Hepatocyte (in vitro differentiated cells): ENCODE data around the gene PPP1R13L. TPM values are rescaled to one million over a fixed set of nuclear protein-coding genes. Genes with fewer than 3 reads are reported as not detected.
A peak's percentile ranks its signal among the peaks of the same experiment; 100 is the strongest.

ENCODE experiments used
- DNase-seq: peaks from one replicate; pipeline ENCODE4 v3.0.0-alpha.2; 2016; ENCODE audit warnings: low spot score
- H2AFZ ChIP-seq: fragments of 200-600 bp; sonication (generic); 2 replicates; pipeline ENCODE4 v1.6.0; 2016; ENCODE audit warnings: antibody characterized with exemption, mild to moderate bottlenecking
- H3K27ac ChIP-seq: fragments of 200-600 bp; sonication (generic); 2 replicates; pipeline ENCODE4 v1.5.1; 2016; ENCODE audit warnings: mild to moderate bottlenecking
- H3K27me3 ChIP-seq: fragments of 200-600 bp; sonication (generic); 2 replicates; pipeline ENCODE4 v1.6.1; 2016
- H3K36me3 ChIP-seq: fragments of 200-600 bp; sonication (generic); replicated peaks from 2 replicates; pipeline ENCODE4 v1.5.1; 2016; ENCODE audit warnings: low read depth; ENCODE audit not compliant: insufficient read depth
- H3K4me1 ChIP-seq: fragments of 200-600 bp; sonication (generic); 2 replicates; pipeline ENCODE4 v1.5.1; 2016; ENCODE audit warnings: mild to moderate bottlenecking, moderate library complexity; ENCODE audit not compliant: insufficient read depth
- H3K4me2 ChIP-seq: fragments of 200-600 bp; sonication (generic); 2 replicates; pipeline ENCODE4 v1.6.0; 2016
- H3K4me3 ChIP-seq: fragments of 200-600 bp; sonication (generic); 2 replicates; pipeline ENCODE4 v1.5.1; 2016; ENCODE audit warnings: mild to moderate bottlenecking
- H3K79me2 ChIP-seq: fragments of 200-600 bp; sonication (generic); 2 replicates; pipeline ENCODE4 v1.6.0; 2017; ENCODE audit warnings: mild to moderate bottlenecking
- H3K9me2 ChIP-seq: fragments of 200-600 bp; sonication (generic); replicated peaks from 2 replicates; pipeline ENCODE4 v1.6.0; 2017; ENCODE audit warnings: mild to moderate bottlenecking; ENCODE audit not compliant: insufficient read depth
- H3K9me3 ChIP-seq: fragments of 200-600 bp; sonication (generic); 2 replicates; pipeline ENCODE4 v1.5.1; 2016; ENCODE audit warnings: low read depth, mild to moderate bottlenecking
- H4K20me1 ChIP-seq: fragments of 200-600 bp; sonication (generic); 2 replicates; pipeline ENCODE4 v1.6.0; 2016; ENCODE audit warnings: mild to moderate bottlenecking; ENCODE audit not compliant: insufficient read depth, poor library complexity, severe bottlenecking
- CTCF ChIP-seq: fragments of 200-600 bp; sonication (generic); IDR thresholded peaks from 2 replicates; pipeline ENCODE4 v1.5.1; 2016; ENCODE audit warnings: antibody characterized with exemption, mild to moderate bottlenecking; ENCODE audit not compliant: poor library complexity
- EZH2 ChIP-seq: fragments of 200-600 bp; sonication (generic); IDR thresholded peaks from 2 replicates; pipeline ENCODE4 v1.6.1; 2016; ENCODE audit warnings: antibody characterized with exemption, mild to moderate bottlenecking, borderline replicate concordance
- EZH2phosphoT487 ChIP-seq: fragments of 200-600 bp; sonication (generic); IDR thresholded peaks from one replicate; pipeline ENCODE4 v1.6.1; 2018; ENCODE audit warnings: antibody characterized with exemption, mild to moderate bottlenecking, low read depth, moderate library complexity; ENCODE audit not compliant: unreplicated experiment, severe bottlenecking
- WGBS: methylation state at CpG from one replicate; pipeline ENCODE4 v1.1.6; 2016; ENCODE audit warnings: low lambda C conversion rate; ENCODE audit errors: missing lambda C conversion rate; 5-methylcytosine and 5-hydroxymethylcytosine counted together
- polyA plus RNA-seq: library from polyadenylated mRNA; unstranded; fragments of >200 nt; fragmentation: Nextera tagmentation; extraction: Ambion mirVana; gene quantifications from 2 replicates; pipeline ENCODE4 v1.2.1, GENCODE V29; 2016
- total RNA-seq: library from RNA; depleted of rRNA; stranded (reverse); fragments of >200 nt; gene quantifications from 2 replicates; pipeline ENCODE4 v1.2.3, GENCODE V29; 2014

PPP1R13L gene
- total RNA-seq (7.9 and 8.7 TPM in 2 replicates), polyA plus RNA-seq (14.8 and 22.9 TPM in 2 replicates)

GRCh38 chr19:45404557-45405434 is at the start of gene PPP1R13L:
Gene PPP1R13L, minus strand, starts transcription at chr19:45405069. Its CDS starts 6,751 bp downstream, at chr19:45398318.
- peaks cover 6% of the 10 kb centered on the region for H3K4me1 ChIP-seq
- peaks cover 30% of the 10 kb centered on the region for H3K79me2 ChIP-seq
- 2% methylated on average over 42 of the region's 46 CpGs for WGBS
- H3K4me2 ChIP-seq = peak within 1 kb of the TSS; percentile 95
- H2AFZ ChIP-seq = peak within 1 kb of the TSS; percentile 90
- H4K20me1 ChIP-seq = no peaks in the 10 kb centered on the region
- TF ChIP-seq EZH2phosphoT487 (no peak), EZH2 (peak; percentile 42)
- H3K9me2 ChIP-seq = no peaks in the 10 kb centered on the region
- peak within 1 kb of the TSS; percentile 68 for H3K4me3 ChIP-seq
- H3K36me3 ChIP-seq = no peaks in the 10 kb centered on the region
- H3K27me3 ChIP-seq = peaks cover 23% of the 10 kb centered on the region
- H3K27ac ChIP-seq = peak within 1 kb of the TSS; percentile 92
- DNase-seq = peak; percentile 91
- H3K9me3 ChIP-seq = no peaks in the 10 kb centered on the region

GRCh38 chr19:45451850-45452387 is 47.0 kb upstream of the PPP1R13L start:
- Histone ChIP-seq H3K27ac (peak overlapping the region; percentile 94), H3K27me3 (no peaks in the 10 kb centered on the region), H4K20me1 (no peaks in the 10 kb centered on the region), H3K4me3 (no peak overlapping the region), H3K9me2 (no peaks in the 10 kb centered on the region), H3K36me3 (no peaks in the 10 kb centered on the region), H3K9me3 (no peaks in the 10 kb centered on the region), H3K4me2 (peak overlapping the region; percentile 95), H2AFZ (no peak overlapping the region), H3K4me1 (peaks cover 22% of the 10 kb centered on the region), H3K79me2 (no peaks in the 10 kb centered on the region)
- no peak for DNase-seq
- no peak for TF ChIP-seq CTCF
- no peak for TF ChIP-seq EZH2phosphoT487
- no peak for TF ChIP-seq EZH2
- WGBS = 88% methylated on average over 12 of the region's 12 CpGs

- no peaks in the 10 kb centered on the region for H3K9me3 ChIP-seq
- H3K4me1 ChIP-seq = peaks cover 18% of the 10 kb centered on the region
- H2AFZ ChIP-seq = peak overlapping the region; percentile 59
- peak overlapping the region; percentile 94 for H3K27ac ChIP-seq
- WGBS = 23% methylated on average over 25 of the region's 28 CpGs
- no peaks in the 10 kb centered on the region for H3K9me2 ChIP-seq
- H3K36me3 ChIP-seq = no peaks in the 10 kb centered on the region
- no peaks in the 10 kb centered on the region for H3K79me2 ChIP-seq
- no peaks in the 10 kb centered on the region for H4K20me1 ChIP-seq
- H3K4me3 ChIP-seq = peak overlapping the region; percentile 44
- TF ChIP-seq EZH2phosphoT487 (no peak), EZH2 (no peak), CTCF (no peak)
- no peaks in the 10 kb centered on the region for H3K27me3 ChIP-seq
- DNase-seq = peak; percentile 62
- H3K4me2 ChIP-seq = peak overlapping the region; percentile 95
These were observed 46.4 kb upstream of the PPP1R13L start for GRCh38 chr19:45451131-45451849.

GRCh38 chr19:45450012-45450333 is 45.1 kb upstream of the PPP1R13L start:
- H3K36me3 ChIP-seq = no peaks in the 10 kb centered on the region
- H3K4me1 ChIP-seq = peaks cover 8% of the 10 kb centered on the region
- peak overlapping the region; percentile 34 for H2AFZ ChIP-seq
- H3K9me3 ChIP-seq = no peaks in the 10 kb centered on the region
- no peaks in the 10 kb centered on the region for H3K9me2 ChIP-seq
- WGBS = 52% methylated on average over 5 of the region's 5 CpGs
- no peaks in the 10 kb centered on the region for H4K20me1 ChIP-seq
- H3K4me2 ChIP-seq = peak overlapping the region; percentile 77
- no peak for TF ChIP-seq CTCF
- no peak for TF ChIP-seq EZH2
- no peak for TF ChIP-seq EZH2phosphoT487
- H3K79me2 ChIP-seq = no peaks in the 10 kb centered on the region
- H3K27ac ChIP-seq = peak overlapping the region; percentile 93
- DNase-seq = no peak
- H3K4me3 ChIP-seq = peak overlapping the region; percentile 44
- no peaks in the 10 kb centered on the region for H3K27me3 ChIP-seq
